ENCODE data around the gene WDR33. TPM values are rescaled to one million over a fixed set of nuclear protein-coding genes. Genes with fewer than 3 reads are reported as not detected.

The WDR33 gene
- total RNA-seq, 1 experiment from 2014 or later = 61.1 TPM

DNA sequence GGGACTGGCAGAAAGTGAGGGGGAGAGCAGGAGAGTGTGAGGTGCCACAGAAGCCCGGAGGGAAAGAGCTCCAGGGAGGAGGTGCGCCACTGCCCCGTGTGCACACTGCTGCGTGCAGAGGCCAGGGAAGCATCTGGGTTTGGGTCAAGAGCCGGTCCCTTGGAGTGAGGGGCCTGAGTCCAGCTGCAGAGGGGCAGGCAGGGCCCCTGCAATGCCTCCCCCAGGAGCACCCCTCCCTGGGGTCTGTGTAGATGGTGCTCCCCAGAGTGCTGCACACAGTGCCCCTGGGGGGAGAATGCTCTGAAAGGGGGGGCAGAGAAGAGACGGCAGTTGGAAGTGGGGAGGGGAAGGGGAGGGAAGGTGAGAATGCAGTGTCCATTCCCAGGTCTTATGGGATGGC, 132.0 kb downstream of the WDR33 start:
- H3K27me3 Mint-ChIP-seq (ENCODE audit: unreplicated experiment) = peaks cover 72% of the 10 kb centered on the region
- H3K36me3 Mint-ChIP-seq (ENCODE audit: insufficient read depth, unreplicated experiment) = no peaks in the 10 kb centered on the region

DNA sequence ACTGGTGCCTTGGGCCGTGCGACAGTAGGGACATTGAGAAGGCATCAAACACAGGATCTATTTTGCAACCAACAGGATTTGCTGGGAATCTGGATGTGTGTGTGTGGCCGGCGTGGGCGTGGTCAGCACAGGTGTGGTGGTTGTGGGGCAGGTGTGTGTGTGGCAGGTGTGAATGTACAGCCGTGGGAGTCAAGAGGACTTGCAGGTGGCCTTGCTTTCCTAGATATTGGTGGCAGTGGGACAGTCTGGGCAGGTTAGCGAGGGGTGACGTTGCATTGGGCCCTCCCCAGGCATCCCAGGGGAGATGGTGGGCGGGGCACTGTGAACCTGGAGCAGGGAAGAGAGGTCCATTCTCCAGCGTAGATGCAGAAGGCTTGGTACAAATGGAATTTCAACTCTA, 132.4 kb downstream of the WDR33 start:
- H3K27ac Mint-ChIP-seq (ENCODE audit: unreplicated experiment) = no peak overlapping the region
- no TSS peak for BruUV-seq (replicated peaks)
- peaks cover 77% of the 10 kb centered on the region for H3K27me3 Mint-ChIP-seq (ENCODE audit: unreplicated experiment)
- intact Hi-C loops (cut with micrococcal nuclease; ENCODE audit: unreplicated experiment) = no loop called here
- no peaks in the 10 kb centered on the region for H3K4me1 Mint-ChIP-seq (ENCODE audit: low read depth, unreplicated experiment)
- TF ChIP-seq, protein P1, sequence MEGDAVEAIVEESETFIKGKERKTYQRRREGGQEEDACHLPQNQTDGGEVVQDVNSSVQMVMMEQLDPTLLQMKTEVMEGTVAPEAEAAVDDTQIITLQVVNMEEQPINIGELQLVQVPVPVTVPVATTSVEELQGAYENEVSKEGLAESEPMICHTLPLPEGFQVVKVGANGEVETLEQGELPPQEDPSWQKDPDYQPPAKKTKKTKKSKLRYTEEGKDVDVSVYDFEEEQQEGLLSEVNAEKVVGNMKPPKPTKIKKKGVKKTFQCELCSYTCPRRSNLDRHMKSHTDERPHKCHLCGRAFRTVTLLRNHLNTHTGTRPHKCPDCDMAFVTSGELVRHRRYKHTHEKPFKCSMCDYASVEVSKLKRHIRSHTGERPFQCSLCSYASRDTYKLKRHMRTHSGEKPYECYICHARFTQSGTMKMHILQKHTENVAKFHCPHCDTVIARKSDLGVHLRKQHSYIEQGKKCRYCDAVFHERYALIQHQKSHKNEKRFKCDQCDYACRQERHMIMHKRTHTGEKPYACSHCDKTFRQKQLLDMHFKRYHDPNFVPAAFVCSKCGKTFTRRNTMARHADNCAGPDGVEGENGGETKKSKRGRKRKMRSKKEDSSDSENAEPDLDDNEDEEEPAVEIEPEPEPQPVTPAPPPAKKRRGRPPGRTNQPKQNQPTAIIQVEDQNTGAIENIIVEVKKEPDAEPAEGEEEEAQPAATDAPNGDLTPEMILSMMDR (IDR thresholded peaks at IDR 0.05; ENCODE audit: unreplicated experiment) = no peak
- H3K36me3 Mint-ChIP-seq (ENCODE audit: insufficient read depth, unreplicated experiment) = no peaks in the 10 kb centered on the region
- CTCF ChIA-PET = no interaction called here
- no peak overlapping the region for H3K4me3 Mint-ChIP-seq (ENCODE audit: low read depth, unreplicated experiment)
- no peak for DNase-seq
- no peaks in the 10 kb centered on the region for H3K9me3 Mint-ChIP-seq (ENCODE audit: low read depth, unreplicated experiment)

More for the DNA sequence above, 132.0 kb downstream of the WDR33 start:
- no peak for DNase-seq
- Mint-ChIP-seq H3K9me3 (ENCODE audit: low read depth, unreplicated experiment) (no peaks in the 10 kb centered on the region), H3K27ac (ENCODE audit: unreplicated experiment) (no peak overlapping the region), H3K4me1 (ENCODE audit: low read depth, unreplicated experiment) (no peaks in the 10 kb centered on the region), H3K4me3 (ENCODE audit: low read depth, unreplicated experiment) (no peak overlapping the region)
- CTCF ChIA-PET = no interaction called here
- no TSS peak for BruUV-seq (replicated peaks)
- TF ChIP-seq, protein P1 (IDR thresholded peaks at IDR 0.05; ENCODE audit: unreplicated experiment) = no peak
- intact Hi-C loops (cut with micrococcal nuclease; ENCODE audit: unreplicated experiment) = no loop called here

DNA sequence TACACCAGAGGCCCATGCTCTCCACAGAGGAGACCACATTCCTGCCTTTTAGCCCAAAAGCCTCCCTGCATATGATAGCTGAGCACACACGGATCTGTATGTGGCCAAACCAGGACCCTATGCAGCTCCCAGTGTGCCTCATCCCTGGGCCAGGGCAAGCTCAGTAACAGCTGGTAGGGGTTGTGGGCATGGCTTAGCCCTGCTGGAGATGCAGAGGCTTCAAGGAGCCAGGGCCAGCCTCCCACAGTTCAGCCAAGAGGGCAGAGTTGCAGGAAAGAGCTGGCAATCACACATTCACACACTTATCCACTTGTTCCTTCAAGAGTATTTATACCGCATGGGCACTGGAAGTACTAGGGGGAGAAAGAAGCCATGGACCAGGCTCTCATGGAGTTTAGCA, 134.1 kb downstream of the WDR33 start:
- no peaks in the 10 kb centered on the region for H3K36me3 Mint-ChIP-seq (ENCODE audit: insufficient read depth, unreplicated experiment)

DNA sequence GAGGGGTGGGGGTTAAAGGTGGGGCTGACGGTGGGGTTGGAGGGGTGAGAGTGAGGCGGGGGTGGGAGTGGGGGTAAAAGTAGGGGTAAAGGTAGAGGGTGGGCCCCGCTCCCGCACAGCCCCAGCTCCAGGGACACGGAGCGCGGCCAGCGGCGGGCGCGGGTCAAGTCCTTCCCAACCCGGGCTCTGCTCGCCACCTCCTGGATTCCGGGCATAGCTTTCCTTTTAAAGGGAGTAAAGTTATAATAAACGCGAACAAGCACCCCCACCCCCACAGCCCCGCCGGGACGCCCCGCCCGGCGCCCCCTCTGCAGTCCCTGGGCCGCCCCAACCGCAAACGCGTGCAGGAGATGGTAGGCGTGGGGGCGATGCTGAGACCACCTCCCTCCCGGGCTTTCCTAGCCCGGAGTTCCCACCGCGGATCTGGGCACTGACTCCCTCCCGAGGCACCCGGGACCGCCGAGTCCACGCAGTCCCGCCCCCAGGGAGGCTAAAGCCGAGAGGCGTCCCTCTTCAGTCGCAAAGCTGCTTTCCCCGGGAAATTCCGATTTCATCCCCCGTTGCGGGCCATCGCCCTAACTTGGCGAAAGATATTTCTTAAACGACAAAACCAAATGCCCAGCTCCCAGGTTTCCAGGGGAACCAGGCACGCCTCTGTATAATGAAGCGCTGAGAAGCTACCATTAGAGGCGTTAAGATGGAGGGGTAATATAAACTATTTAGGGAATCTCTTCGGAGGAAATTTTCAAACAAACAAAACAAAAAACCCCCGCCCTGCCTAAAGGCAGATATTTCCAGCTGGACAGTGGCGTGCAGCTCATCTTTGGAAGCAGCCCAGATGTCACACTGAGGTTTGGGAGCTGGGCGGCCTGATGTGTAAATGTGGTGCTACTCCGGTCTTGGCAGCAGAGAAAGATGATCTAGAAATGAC, 135.4 kb downstream of the WDR33 start, which contains the start of gene LIMS2:
TSS of gene LIMS2 (minus strand) at position 200 of the 931 bp plus-strand sequence. CDS start 506 bp downstream, outside the sequence.
- BruUV-seq (replicated peaks) = no TSS peak
- intact Hi-C loops (cut with micrococcal nuclease; ENCODE audit: unreplicated experiment) = no loop called here
- no peaks in the 10 kb centered on the region for H3K4me1 Mint-ChIP-seq (ENCODE audit: low read depth, unreplicated experiment)
- H3K9me3 Mint-ChIP-seq (ENCODE audit: low read depth, unreplicated experiment) = no peaks in the 10 kb centered on the region
- DNase-seq = peak; percentile 34
- CTCF ChIA-PET = interaction anchor here (0.7 to 1.6 kb wide), 2 partner anchors 20 to 36 kb away, joined by 3 to 4 read pairs; no protein-coding TSS in a partner anchor
- H3K4me3 Mint-ChIP-seq (ENCODE audit: low read depth, unreplicated experiment) = peak within 1 kb of the TSS; percentile 65
- TF ChIP-seq, protein P1 (IDR thresholded peaks at IDR 0.05; ENCODE audit: unreplicated experiment) = no peak
- H3K27ac Mint-ChIP-seq (ENCODE audit: unreplicated experiment) = no peak within 1 kb of the TSS
- H3K27me3 Mint-ChIP-seq (ENCODE audit: unreplicated experiment) = peaks cover 86% of the 10 kb centered on the region
- no peaks in the 10 kb centered on the region for H3K36me3 Mint-ChIP-seq (ENCODE audit: insufficient read depth, unreplicated experiment)

More for the DNA sequence above, 134.1 kb downstream of the WDR33 start:
- intact Hi-C loops (cut with micrococcal nuclease; ENCODE audit: unreplicated experiment) = no loop called here
- no TSS peak for BruUV-seq (replicated peaks)
- H3K9me3 Mint-ChIP-seq (ENCODE audit: low read depth, unreplicated experiment) = no peaks in the 10 kb centered on the region
- CTCF ChIA-PET = interaction anchor here (0.6 kb wide), 1 partner anchor 13 kb away, joined by 8 read pairs; no protein-coding TSS in a partner anchor
- H3K27me3 Mint-ChIP-seq (ENCODE audit: unreplicated experiment) = peaks cover 86% of the 10 kb centered on the region
- no peak overlapping the region for H3K27ac Mint-ChIP-seq (ENCODE audit: unreplicated experiment)
- no peak for DNase-seq
- H3K4me1 Mint-ChIP-seq (ENCODE audit: low read depth, unreplicated experiment) = no peaks in the 10 kb centered on the region
- TF ChIP-seq, protein P1 (IDR thresholded peaks at IDR 0.05; ENCODE audit: unreplicated experiment) = no peak
- no peak overlapping the region for H3K4me3 Mint-ChIP-seq (ENCODE audit: low read depth, unreplicated experiment)
